Liver (tissue), 9 donors: ENCODE data around the gene TSPAN31. TPM values are rescaled to one million over a fixed set of nuclear protein-coding genes. Genes with fewer than 3 reads are reported as not detected.

ENCODE experiments used
- DNase-seq: peaks from one replicate; pipeline ENCODE4 v3.0.0-alpha.2; 2017; ENCODE audit warnings: low spot score
- H3K27ac ChIP-seq, 2 donors: one replicate each; pipeline ENCODE4 v1.7.0; 2013; ENCODE audit warnings: inconsistent platforms in 2 of 2, low read length in 2 of 2, control low read depth in 1 of 2, low read depth in 1 of 2, mild to moderate bottlenecking in 1 of 2
- H3K27me3 ChIP-seq, 4 donors: one replicate each; pipeline versions ENCODE4 v1.6.1 to v1.7.0; 2013; ENCODE audit warnings: low read length in 3 of 4, inconsistent platforms in 1 of 4, mild to moderate bottlenecking in 1 of 4, moderate library complexity in 1 of 4; ENCODE audit not compliant: control insufficient read depth in 4 of 4, insufficient read depth in 4 of 4
- H3K36me3 ChIP-seq, 4 donors: one replicate each; pipeline versions ENCODE4 v1.6.1 to v1.7.0; 2013; ENCODE audit warnings: low read length in 3 of 4, mild to moderate bottlenecking in 3 of 4, low read depth in 1 of 4, moderate library complexity in 1 of 4; ENCODE audit not compliant: control insufficient read depth in 4 of 4, insufficient read depth in 3 of 4
- H3K4me1 ChIP-seq, 4 donors: one replicate each; pipeline versions ENCODE4 v1.6.1 to v1.7.0; 2013; ENCODE audit warnings: low read length in 3 of 4, mild to moderate bottlenecking in 3 of 4, moderate library complexity in 1 of 4; ENCODE audit not compliant: control insufficient read depth in 4 of 4, insufficient read depth in 4 of 4
- H3K4me3 ChIP-seq, 3 donors: one replicate each; pipeline versions ENCODE4 v1.6.1 to v1.7.0; 2013; ENCODE audit warnings: low read length in 3 of 3, control low read depth in 1 of 3, low read depth in 1 of 3, mild to moderate bottlenecking in 1 of 3
- H3K9ac ChIP-seq, 2 donors: one replicate each; pipeline ENCODE4 v1.7.0; 2013; ENCODE audit warnings: low read length in 2 of 2, mild to moderate bottlenecking in 2 of 2, moderate library complexity in 2 of 2, control low read depth in 1 of 2, low read depth in 1 of 2
- H3K9me3 ChIP-seq, 4 donors: one replicate each; pipeline versions ENCODE4 v1.6.1 to v1.7.0; 2013; ENCODE audit warnings: low read length in 3 of 4; ENCODE audit not compliant: control insufficient read depth in 4 of 4
- ATF3 ChIP-seq: IDR thresholded peaks from 2 replicates; pipeline ENCODE4 v1.6.1; 2016; ENCODE audit warnings: antibody characterized with exemption
- CTCF ChIP-seq: fragments of 150-350 bp; IDR thresholded peaks from 2 replicates; pipeline ENCODE4 v1.5.1; 2017; ENCODE audit warnings: improper control_type of control experiment, low read depth, low read length; ENCODE audit not compliant: missing input control
- FOXA1 ChIP-seq: IDR thresholded peaks from 2 replicates; pipeline ENCODE4 v1.6.1; 2016; ENCODE audit warnings: antibody characterized with exemption
- FOXA2 ChIP-seq: IDR thresholded peaks from 2 replicates; pipeline ENCODE4 v1.6.1; 2016; ENCODE audit warnings: antibody characterized with exemption
- JUND ChIP-seq, 2 donors: IDR thresholded peaks; 2 replicates each; pipeline ENCODE4 v1.6.1; 2016; ENCODE audit warnings: antibody characterized with exemption in 2 of 2
- MAX ChIP-seq: IDR thresholded peaks from 2 replicates; pipeline ENCODE4 v1.6.1; 2016; ENCODE audit warnings: antibody characterized with exemption
- NR2F2 ChIP-seq: IDR thresholded peaks from 2 replicates; pipeline ENCODE4 v1.6.1; 2016; ENCODE audit warnings: antibody characterized with exemption
- RAD21 ChIP-seq, 2 donors: IDR thresholded peaks; 2 replicates each; pipeline ENCODE4 v1.6.1; 2016; ENCODE audit warnings: antibody characterized with exemption in 2 of 2, mild to moderate bottlenecking in 2 of 2
- REST ChIP-seq: IDR thresholded peaks from 2 replicates; pipeline ENCODE4 v1.6.1; 2016; ENCODE audit warnings: antibody characterized with exemption, mild to moderate bottlenecking
- YY1 ChIP-seq: IDR thresholded peaks from 2 replicates; pipeline ENCODE4 v1.6.1; 2016; ENCODE audit warnings: antibody characterized with exemption, mild to moderate bottlenecking
- WGBS: extraction: QIAGEN DNeasy Blood & Tissue Kit; methylation state at CpG from one replicate; pipeline ENCODE4 v1.1.7; 2013; 5-methylcytosine and 5-hydroxymethylcytosine counted together
- polyA plus RNA-seq, 2 donors: library from polyadenylated mRNA; stranded (reverse) in 1 of 2; unstranded in 1 of 2; fragments of 200-250 nt in 1 of 2; fragments of >200 nt in 1 of 2; fragmentation: Nextera tagmentation in 1 of 2; extraction: Ambion mirVana in 1 of 2; gene quantifications; one replicate each; pipeline versions ENCODE4 v1.2.1 to v1.2.3, GENCODE V29; 2013 to 2015
- total RNA-seq, 2 donors: library from RNA; depleted of rRNA; stranded (reverse); fragments of >200 nt; gene quantifications; one replicate each; pipeline ENCODE4 v1.2.3, GENCODE V29; 2014
- donor health status: healthy.
- donor health status: healthy.
- donor health status: healthy.
- donor health status: healthy.
- donor health status: healthy.

TSPAN31 gene
- total and polyA plus RNA-seq, 4 donors, result 16.9 to 39.4 (median 24.6) TPM

GRCh38 chr12:57758552-57759359 lies 13.9 kb downstream of the TSPAN31 start:
- peaks cover 0 to 7% (median 0%) of the 10 kb centered on the region in 4 donors for H3K36me3 ChIP-seq
- H3K27me3 ChIP-seq, result peaks cover 0 to 2% (median 0%) of the 10 kb centered on the region in 4 donors
- 95% methylated on average over 25 of the region's 25 CpGs for WGBS
- no peak overlapping the region for H3K4me3 ChIP-seq
- H3K9me3 ChIP-seq, result no peaks in the 10 kb centered on the region
- H3K9ac ChIP-seq, result no peak overlapping the region
- peaks cover 0 to 18% (median 10%) of the 10 kb centered on the region in 4 donors for H3K4me1 ChIP-seq
- no peak overlapping the region for H3K27ac ChIP-seq
- TF ChIP-seq YY1 (no peak), MAX (no peak), NR2F2 (no peak), FOXA1 (no peak), ATF3 (no peak), CTCF (no peak)
- no peak for DNase-seq

- WGBS, result 40% methylated on average over 3 of the region's 3 CpGs
- peaks cover 0 to 17% (median 9%) of the 10 kb centered on the region in 4 donors for H3K4me1 ChIP-seq
- no peaks in the 10 kb centered on the region for H3K9me3 ChIP-seq
- no peak for DNase-seq
- TF ChIP-seq RAD21 (IDR thresholded peaks at IDR 0.05) (peak in 1 of 2 donors; percentile 63), JUND (IDR thresholded peaks at IDR 0.05) (no peak), CTCF (peak; percentile 34)
- H3K9ac ChIP-seq, result no peak overlapping the region
- no peak overlapping the region for H3K4me3 ChIP-seq
- no peak overlapping the region for H3K27ac ChIP-seq
- peaks cover 0 to 7% (median 0%) of the 10 kb centered on the region in 4 donors for H3K36me3 ChIP-seq
- peaks cover 0 to 6% (median 2%) of the 10 kb centered on the region in 4 donors for H3K27me3 ChIP-seq
Measured at GRCh38 chr12:57759360-57759980, 14.6 kb downstream of the TSPAN31 start.

GRCh38 chr12:57760347-57760982 lies 15.6 kb downstream of the TSPAN31 start:
- DNase-seq, result no peak
- H3K4me3 ChIP-seq, result no peak overlapping the region
- peaks cover 0 to 24% (median 15%) of the 10 kb centered on the region in 4 donors for H3K4me1 ChIP-seq
- H3K9me3 ChIP-seq, result no peaks in the 10 kb centered on the region
- no peak overlapping the region for H3K9ac ChIP-seq
- TF ChIP-seq REST (peak; percentile 96), FOXA2 (no peak)
- H3K27ac ChIP-seq, result no peak overlapping the region
- 93% methylated on average over 3 of the region's 3 CpGs for WGBS
- peaks cover 0 to 11% (median 4%) of the 10 kb centered on the region in 4 donors for H3K27me3 ChIP-seq
- H3K36me3 ChIP-seq, result peaks cover 0 to 7% (median 0%) of the 10 kb centered on the region in 4 donors
